ENCODE measurements around the gene BMP4. TPM values are rescaled to one million over a fixed set of nuclear protein-coding genes. Genes with fewer than 3 reads are reported as not detected.

Gene BMP4
- total and polyA plus RNA-seq, 2 of the 13 experiments (the other 11 are each of a cell fraction or from before 2014, with no cell fraction given) = 56.4 to 169 TPM

DNA sequence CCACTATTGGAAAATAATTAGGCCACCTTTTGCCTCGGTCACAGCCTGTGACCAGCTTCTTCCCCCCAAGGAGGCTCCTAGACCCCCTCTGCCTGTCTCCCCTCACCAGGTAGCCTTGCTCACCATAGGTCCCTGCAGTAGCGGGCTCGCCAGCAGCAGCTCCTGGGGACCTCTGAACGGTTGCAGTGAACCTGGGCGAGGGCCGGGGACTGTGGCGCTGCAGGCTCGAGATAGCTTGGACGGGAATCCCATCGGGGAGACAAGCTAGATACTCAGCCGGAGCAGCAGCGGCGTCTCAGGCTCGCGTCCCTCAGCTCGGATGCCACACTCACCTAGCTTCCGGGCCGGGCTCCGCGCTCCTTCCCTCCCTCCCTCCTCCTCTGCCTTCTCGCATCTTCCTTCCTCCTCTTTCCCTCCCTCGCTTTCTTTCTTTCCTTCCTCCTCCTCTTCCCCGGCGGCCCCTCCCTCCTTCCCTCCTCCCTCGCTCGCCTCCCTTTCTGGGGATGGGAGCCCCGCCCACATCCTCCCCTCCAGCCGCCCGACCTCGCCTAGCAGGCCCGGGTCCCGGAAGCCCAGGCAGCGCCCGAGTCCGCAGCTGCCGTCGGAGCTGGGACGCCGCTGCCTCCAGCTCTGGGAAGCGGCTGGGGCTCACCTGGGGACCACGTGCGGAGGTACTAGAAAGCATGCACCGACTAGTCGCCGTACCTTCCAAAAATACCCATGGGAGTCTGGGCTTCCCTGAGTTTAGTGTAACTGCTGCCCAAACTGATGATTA lies at the start of gene BMP4 (continued):
- TF ChIP-seq U2AF1 (optimal IDR thresholded peaks at IDR 0.05; ENCODE audit: low read depth, low read length) = no peak
- TF ChIP-seq ZNF24 (IDR thresholded peaks at IDR 0.05) = no peak
- TF ChIP-seq TSC22D2 (CRISPR knock-in tag; IDR thresholded peaks at IDR 0.05; ENCODE audit: borderline replicate concordance) = no peak
- TF ChIP-seq SOX5 (CRISPR knock-in tag; IDR thresholded peaks at IDR 0.05; ENCODE audit: borderline replicate concordance) = peak; percentile 79
- TF ChIP-seq SMC3 (IDR thresholded peaks at IDR 0.05; ENCODE audit: low read length) = no peak
- no peak; the same call in 1 of the 2 replicates for TF ChIP-seq THAP7 (CRISPR knock-in tag; IDR thresholded peaks at IDR 0.05)
- peak; percentile 49; the same call in 1 of the 2 replicates for TF ChIP-seq ZNF350 (CRISPR knock-in tag; IDR thresholded peaks at IDR 0.05; ENCODE audit: borderline replicate concordance, low read depth)
- TF ChIP-seq ZNF605 (CRISPR knock-in tag; IDR thresholded peaks at IDR 0.05) = peak; percentile 91
- no peak for TF ChIP-seq NCOA5 (CRISPR knock-in tag; IDR thresholded peaks at IDR 0.05)
- TF ChIP-seq HOXA3 (CRISPR knock-in tag; IDR thresholded peaks at IDR 0.05) = peak; percentile 81
- peak; percentile 35; the same call in 1 of the 2 replicates for TF ChIP-seq TCF7 (IDR thresholded peaks at IDR 0.05; ENCODE audit: low read depth)
- peak; percentile 72; the same call in 1 of the 2 replicates for TF ChIP-seq KLF15 (CRISPR knock-in tag; IDR thresholded peaks at IDR 0.05; ENCODE audit: borderline replicate concordance)
- TF ChIP-seq ZNF770 (CRISPR knock-in tag; IDR thresholded peaks at IDR 0.05) = peak; percentile 45; the same call in 1 of the 2 replicates
- peak; percentile 48; the same call in 1 of the 2 replicates for TF ChIP-seq ZNF788 (CRISPR knock-in tag; IDR thresholded peaks at IDR 0.05; ENCODE audit: borderline replicate concordance)
- TF ChIP-seq ZNF282 (IDR thresholded peaks at IDR 0.05; ENCODE audit: partially characterized antibody) = no peak
- TF ChIP-seq NCOA2 (CRISPR knock-in tag; IDR thresholded peaks at IDR 0.05) = 0 out of 2 replicates have a peak, but pooled peaks have one; percentile 18
- TF ChIP-seq, protein P1, sequence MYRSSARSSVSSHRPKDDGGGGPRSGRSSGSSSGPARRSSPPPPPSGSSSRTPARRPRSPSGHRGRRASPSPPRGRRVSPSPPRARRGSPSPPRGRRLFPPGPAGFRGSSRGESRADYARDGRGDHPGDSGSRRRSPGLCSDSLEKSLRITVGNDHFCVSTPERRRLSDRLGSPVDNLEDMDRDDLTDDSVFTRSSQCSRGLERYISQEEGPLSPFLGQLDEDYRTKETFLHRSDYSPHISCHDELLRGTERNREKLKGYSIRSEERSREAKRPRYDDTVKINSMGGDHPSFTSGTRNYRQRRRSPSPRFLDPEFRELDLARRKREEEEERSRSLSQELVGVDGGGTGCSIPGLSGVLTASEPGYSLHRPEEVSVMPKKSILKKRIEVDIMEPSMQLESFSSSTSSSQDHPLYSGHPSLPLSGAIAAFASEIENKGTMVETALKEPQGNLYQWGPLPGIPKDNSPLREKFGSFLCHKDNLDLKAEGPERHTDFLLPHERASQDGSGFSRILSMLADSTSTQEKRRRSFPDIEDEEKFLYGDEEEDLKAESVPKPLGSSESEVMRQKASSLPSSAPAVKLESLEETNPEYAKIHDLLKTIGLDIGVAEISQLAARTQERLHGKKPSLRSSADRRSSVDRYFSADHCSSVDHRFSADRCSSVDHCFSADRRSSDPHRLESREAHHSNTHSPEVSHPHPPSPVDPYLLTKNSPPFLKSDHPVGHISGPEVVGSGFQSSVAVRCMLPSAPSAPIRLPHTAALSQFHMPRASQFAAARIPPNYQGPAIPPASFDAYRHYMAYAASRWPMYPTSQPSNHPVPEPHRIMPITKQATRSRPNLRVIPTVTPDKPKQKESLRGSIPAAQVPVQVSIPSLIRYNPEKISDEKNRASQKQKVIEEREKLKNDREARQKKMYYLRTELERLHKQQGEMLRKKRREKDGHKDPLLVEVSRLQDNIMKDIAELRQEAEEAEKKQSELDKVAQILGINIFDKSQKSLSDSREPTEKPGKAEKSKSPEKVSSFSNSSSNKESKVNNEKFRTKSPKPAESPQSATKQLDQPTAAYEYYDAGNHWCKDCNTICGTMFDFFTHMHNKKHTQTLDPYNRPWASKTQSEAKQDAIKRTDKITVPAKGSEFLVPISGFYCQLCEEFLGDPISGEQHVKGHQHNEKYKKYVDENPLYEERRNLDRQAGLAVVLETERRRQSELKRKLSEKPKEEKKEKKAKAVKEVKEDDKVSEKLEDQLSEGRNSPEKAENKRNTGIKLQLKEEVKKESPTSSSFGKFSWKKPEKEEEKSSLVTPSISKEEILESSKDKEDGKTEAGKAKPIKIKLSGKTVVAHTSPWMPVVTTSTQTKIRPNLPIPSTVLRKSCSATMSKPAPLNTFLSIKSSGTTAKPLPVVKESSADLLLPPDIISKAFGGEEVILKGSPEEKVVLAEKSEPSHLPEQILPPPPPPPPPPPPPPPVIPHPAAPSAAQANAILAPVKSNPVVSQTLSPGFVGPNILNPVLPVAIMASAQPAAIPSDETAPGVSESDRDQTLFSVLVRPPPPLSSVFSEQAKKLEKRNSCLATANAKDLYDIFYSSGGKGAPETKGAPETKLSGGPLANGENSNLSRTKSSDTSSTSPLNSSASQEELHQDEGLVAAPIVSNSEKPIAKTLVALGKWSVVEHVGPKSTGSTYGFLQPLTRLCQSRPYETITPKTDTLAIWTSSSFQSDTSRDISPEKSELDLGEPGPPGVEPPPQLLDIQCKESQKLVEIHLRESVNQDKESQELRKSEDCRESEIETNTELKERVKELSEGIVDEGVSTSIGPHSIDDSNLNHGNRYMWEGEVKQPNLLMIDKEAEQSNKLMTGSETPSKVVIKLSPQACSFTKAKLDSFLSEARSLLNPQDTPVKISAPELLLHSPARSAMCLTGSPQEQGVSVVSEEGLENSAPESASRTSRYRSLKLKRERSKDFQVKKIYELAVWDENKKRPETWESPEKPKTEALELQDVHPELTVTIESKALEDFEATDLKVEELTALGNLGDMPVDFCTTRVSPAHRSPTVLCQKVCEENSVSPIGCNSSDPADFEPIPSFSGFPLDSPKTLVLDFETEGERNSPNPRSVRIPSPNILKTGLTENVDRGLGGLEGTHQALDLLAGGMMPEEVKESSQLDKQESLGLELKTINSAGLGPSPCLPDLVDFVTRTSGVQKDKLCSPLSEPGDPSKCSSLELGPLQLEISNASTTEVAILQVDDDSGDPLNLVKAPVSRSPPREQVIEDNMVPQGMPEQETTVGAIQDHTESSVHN (CRISPR knock-in tag; IDR thresholded peaks at IDR 0.05) = no peak
- TF ChIP-seq ZNF674 (CRISPR knock-in tag; IDR thresholded peaks at IDR 0.05; ENCODE audit: low read depth) = no peak
- TF ChIP-seq SALL1 (CRISPR knock-in tag; IDR thresholded peaks at IDR 0.05) = peak; percentile 86

Measured in HepG2 (cell line).